ENCODE data around the gene DGCR6L.
"Not testable (repeated sequence)": the region's sequence is repeated elsewhere in the genome, so short reads cannot be mapped to it uniquely, and the experiment has no call there.

Gene DGCR6L

GRCh38 chr22:20275836-20276235 is 44.0 kb downstream of the DGCR6L start:
- DNase-seq (ENCODE audit: low spot score) = no peak

DNA sequence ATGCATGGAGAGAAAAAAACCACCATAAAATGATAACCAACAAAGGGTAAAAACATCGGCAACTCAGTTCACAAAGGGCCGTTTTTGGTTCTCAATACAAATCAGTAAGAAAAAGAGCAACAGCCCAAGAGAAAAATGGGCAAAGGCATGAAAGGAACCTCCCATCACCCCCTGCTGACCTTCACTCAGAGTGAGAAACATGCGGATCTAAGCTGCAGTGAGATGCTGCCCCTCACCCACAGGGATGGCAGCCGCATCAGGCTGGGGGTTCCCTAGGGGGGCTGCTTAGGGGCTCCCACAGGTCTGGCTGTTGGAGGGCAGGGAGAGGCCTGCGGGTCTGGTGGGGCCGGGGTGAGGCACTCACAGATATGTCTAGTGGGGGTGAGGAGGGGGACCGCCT is 44.5 kb downstream of the DGCR6L start:
- not testable (repeated sequence) for DNase-seq (ENCODE audit: low spot score)

- DNase-seq (ENCODE audit: low spot score) = not testable (repeated sequence)
Measured at GRCh38 chr22:20274374-20274773, 45.5 kb downstream of the DGCR6L start.

DNA sequence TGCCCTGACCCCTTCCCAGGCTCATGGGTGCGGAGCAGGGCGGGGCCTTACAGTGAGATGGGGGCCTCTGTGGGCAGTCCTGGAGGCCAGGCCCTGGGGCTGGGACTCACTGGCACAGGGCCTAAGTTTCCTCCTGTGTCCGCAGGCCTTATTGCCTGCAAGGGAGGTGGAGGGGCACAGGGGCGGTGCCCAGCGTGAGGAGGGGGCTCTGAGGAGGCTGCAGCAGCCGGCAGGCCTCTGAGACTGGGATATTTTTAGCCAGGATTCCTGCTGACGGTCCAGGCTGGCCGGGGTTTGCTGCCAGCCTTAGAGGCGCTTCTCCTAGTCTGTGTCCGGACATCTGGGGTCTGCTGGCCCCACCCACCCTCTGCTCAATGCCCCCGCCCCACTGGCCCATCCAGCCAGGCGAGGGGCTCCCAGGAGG is 46.1 kb downstream of the DGCR6L start:
- no peak for DNase-seq (ENCODE audit: low spot score)

- DNase-seq (ENCODE audit: low spot score) = no peak
Measured at GRCh38 chr22:20272700-20273099, 47.2 kb downstream of the DGCR6L start.

- DNase-seq (ENCODE audit: low spot score) = no peak
Measured at GRCh38 chr22:20272174-20272573, 47.7 kb downstream of the DGCR6L start.

GRCh38 chr22:20271114-20271994 is 48.5 kb downstream of the DGCR6L start:
- DNase-seq (ENCODE audit: low spot score) = no peak

- DNase-seq (ENCODE audit: low spot score) = not testable (repeated sequence)
Measured at GRCh38 chr22:20270190-20271113, 49.4 kb downstream of the DGCR6L start.

DNA sequence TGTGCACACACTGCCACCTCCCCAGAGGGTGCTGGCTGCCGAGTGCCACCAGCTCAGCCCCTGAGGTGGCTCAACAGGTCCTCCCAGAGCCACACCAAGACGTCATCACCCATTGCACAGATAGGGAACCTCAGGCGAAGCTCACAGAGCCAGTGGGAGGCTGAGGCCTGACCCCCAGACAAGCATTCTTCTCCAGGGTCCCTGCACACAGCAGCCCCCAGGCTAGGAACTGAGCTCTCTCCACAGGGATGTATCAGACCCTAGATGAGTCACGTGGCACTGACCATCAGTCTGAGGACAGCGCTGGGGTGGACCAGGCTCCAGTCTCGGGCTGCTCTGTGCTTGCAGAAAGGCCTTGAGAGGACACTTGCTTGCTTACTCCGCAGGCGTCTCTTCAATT is 50.2 kb downstream of the DGCR6L start:
- DNase-seq (ENCODE audit: low spot score) = not testable (repeated sequence)

GRCh38 chr22:20269201-20269600 is 50.7 kb downstream of the DGCR6L start:
- DNase-seq (ENCODE audit: low spot score) = not testable (repeated sequence)

GRCh38 chr22:20268279-20269012 is 51.4 kb downstream of the DGCR6L start, which contains the start of gene RTN4R:
Gene RTN4R, minus strand, starts transcription at chr22:20268318. Its CDS starts 226 bp downstream, at chr22:20268092.
- DNase-seq (ENCODE audit: low spot score) = peak; percentile 87

GRCh38 chr22:20267441-20268278 is 52.2 kb downstream of the DGCR6L start:
- DNase-seq (ENCODE audit: low spot score) = peak; percentile 69

DNA sequence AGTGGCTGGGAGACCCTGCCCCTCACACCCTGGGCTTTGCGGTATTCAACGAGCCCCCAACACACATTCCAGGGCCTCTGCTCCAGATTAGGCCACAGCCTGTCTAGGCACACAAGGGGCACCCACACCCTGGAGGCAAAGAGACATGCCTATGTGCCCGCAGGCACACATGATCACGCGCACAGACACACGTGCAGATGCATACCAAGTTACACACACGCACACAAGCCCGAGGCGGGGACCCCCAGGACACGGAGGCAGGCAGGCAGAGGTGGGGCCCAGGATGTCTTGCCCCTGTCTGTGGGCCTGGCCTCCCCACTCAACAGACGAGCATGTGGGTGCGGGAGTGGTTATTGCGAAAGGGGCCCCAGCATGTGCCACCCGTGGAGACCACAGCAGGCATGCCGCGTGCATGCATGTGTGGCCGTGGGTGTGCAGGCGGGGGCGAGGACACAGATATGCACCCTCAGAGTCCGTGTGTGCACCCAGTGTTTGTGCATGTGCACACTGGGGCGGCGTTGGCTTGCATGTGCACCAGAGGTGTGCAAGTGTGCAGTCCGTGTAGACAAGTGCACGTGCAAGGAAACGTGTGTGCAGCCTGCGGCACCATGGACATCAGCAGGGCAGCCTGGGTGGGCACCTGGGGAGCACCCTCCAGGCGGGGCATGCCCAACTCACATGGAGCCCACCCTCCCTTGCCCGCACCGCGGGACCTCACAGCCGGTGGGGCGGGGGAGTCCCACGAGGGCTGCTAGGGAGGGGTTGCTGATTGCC is 53.0 kb downstream of the DGCR6L start:
- not testable (repeated sequence) for DNase-seq (ENCODE audit: low spot score)

- not testable (repeated sequence) for DNase-seq (ENCODE audit: low spot score)
Measured at GRCh38 chr22:20265772-20266666, 53.8 kb downstream of the DGCR6L start.

GRCh38 chr22:20264614-20265452 is 55.0 kb downstream of the DGCR6L start:
- no peak for DNase-seq (ENCODE audit: low spot score)

Data from iPS-NIHi11 (cell line).